ENCODE data around the gene RNF223. TPM values are rescaled to one million over a fixed set of nuclear protein-coding genes. Genes with fewer than 3 reads are reported as not detected.

The RNF223 gene
- total RNA-seq, 1 experiment from 2014 or later, result 6.3 TPM

DNA sequence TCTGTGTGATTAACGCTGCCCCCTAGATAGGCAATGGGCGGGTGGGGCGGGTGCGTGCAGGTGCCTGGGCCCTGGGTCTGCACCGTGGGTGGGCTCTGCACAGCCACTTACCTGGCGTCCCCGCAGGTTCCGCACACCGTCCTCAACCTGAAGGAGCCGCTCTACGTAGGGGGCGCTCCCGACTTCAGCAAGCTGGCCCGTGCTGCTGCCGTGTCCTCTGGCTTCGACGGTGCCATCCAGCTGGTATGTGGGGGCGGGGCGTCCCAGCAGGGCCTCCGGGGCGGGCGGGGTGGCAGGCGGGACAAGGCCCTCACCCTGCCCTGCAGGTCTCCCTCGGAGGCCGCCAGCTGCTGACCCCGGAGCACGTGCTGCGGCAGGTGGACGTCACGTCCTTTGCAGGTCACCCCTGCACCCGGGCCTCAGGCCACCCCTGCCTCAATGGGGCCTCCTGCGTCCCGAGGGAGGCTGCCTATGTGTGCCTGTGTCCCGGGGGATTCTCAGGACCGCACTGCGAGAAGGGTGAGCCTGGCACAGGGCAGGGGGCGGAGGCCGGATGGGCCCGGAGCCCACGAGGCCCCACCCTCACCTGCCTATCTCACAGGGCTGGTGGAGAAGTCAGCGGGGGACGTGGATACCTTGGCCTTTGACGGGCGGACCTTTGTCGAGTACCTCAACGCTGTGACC lies 22.8 kb downstream of the RNF223 start (continued):
- TF ChIP-seq, protein P1, sequence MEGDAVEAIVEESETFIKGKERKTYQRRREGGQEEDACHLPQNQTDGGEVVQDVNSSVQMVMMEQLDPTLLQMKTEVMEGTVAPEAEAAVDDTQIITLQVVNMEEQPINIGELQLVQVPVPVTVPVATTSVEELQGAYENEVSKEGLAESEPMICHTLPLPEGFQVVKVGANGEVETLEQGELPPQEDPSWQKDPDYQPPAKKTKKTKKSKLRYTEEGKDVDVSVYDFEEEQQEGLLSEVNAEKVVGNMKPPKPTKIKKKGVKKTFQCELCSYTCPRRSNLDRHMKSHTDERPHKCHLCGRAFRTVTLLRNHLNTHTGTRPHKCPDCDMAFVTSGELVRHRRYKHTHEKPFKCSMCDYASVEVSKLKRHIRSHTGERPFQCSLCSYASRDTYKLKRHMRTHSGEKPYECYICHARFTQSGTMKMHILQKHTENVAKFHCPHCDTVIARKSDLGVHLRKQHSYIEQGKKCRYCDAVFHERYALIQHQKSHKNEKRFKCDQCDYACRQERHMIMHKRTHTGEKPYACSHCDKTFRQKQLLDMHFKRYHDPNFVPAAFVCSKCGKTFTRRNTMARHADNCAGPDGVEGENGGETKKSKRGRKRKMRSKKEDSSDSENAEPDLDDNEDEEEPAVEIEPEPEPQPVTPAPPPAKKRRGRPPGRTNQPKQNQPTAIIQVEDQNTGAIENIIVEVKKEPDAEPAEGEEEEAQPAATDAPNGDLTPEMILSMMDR (IDR thresholded peaks at IDR 0.05 in 2 of 3, conservative IDR thresholded peaks at IDR 0.05 in 1 of 3; ENCODE audit: borderline replicate concordance in 1 of 3, insufficient read depth in 1 of 3, low read depth in 2 of 3, low read length in 2 of 3), result no peak
- no peak for TF ChIP-seq TCF7L2 (IDR thresholded peaks at IDR 0.05; ENCODE audit: borderline replicate concordance, extremely low read depth, insufficient read depth, insufficient read length)
- no peak for TF ChIP-seq FOSL1 (IDR thresholded peaks at IDR 0.05; ENCODE audit: low read depth)
- no peak for TF ChIP-seq ELF1 (IDR thresholded peaks at IDR 0.05; ENCODE audit: borderline replicate concordance, low read depth)
- no peak for TF ChIP-seq SP1 (IDR thresholded peaks at IDR 0.05; ENCODE audit: low read depth)
- TF ChIP-seq, protein P2, sequence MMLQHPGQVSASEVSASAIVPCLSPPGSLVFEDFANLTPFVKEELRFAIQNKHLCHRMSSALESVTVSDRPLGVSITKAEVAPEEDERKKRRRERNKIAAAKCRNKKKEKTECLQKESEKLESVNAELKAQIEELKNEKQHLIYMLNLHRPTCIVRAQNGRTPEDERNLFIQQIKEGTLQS (IDR thresholded peaks at IDR 0.05), result no peak
- TF ChIP-seq EGR1 (IDR thresholded peaks at IDR 0.05; ENCODE audit: low read depth), result no peak

DNA sequence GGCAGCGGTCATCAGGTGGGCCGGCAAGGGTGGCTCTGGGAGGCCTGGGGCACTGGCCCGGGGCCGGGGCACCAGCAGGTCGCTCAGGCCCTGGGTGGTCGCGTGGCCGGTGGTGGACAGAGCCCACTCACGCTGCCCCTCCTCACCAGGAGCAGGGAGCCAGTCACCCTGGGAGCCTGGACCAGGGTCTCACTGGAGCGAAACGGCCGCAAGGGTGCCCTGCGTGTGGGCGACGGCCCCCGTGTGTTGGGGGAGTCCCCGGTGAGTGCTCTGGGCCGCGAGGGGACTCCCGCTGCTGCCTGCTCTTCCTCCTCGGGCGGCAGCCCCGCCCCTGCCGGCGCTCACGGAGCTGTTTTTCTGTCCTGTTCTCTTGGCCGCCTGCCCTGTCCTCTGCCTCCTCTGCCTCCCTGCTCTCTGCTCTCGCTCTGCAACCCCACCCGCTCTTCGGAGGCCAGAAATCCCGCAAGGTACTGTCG lies 23.5 kb downstream of the RNF223 start:
- H3K79me2 ChIP-seq (ENCODE audit: insufficient read depth, low read length), result no peaks in the 10 kb centered on the region
- H3K27ac ChIP-seq (ENCODE audit: low read depth, low read length), result no peak overlapping the region
- no peaks in the 10 kb centered on the region for H3K9me3 ChIP-seq (ENCODE audit: control insufficient read depth in 1 of 2, insufficient read depth in 1 of 2, low read depth in 1 of 2, low read length in 2 of 2)
- intact Hi-C loops (cut with micrococcal nuclease), result no loop called here
- TF ChIP-seq, protein P3, sequence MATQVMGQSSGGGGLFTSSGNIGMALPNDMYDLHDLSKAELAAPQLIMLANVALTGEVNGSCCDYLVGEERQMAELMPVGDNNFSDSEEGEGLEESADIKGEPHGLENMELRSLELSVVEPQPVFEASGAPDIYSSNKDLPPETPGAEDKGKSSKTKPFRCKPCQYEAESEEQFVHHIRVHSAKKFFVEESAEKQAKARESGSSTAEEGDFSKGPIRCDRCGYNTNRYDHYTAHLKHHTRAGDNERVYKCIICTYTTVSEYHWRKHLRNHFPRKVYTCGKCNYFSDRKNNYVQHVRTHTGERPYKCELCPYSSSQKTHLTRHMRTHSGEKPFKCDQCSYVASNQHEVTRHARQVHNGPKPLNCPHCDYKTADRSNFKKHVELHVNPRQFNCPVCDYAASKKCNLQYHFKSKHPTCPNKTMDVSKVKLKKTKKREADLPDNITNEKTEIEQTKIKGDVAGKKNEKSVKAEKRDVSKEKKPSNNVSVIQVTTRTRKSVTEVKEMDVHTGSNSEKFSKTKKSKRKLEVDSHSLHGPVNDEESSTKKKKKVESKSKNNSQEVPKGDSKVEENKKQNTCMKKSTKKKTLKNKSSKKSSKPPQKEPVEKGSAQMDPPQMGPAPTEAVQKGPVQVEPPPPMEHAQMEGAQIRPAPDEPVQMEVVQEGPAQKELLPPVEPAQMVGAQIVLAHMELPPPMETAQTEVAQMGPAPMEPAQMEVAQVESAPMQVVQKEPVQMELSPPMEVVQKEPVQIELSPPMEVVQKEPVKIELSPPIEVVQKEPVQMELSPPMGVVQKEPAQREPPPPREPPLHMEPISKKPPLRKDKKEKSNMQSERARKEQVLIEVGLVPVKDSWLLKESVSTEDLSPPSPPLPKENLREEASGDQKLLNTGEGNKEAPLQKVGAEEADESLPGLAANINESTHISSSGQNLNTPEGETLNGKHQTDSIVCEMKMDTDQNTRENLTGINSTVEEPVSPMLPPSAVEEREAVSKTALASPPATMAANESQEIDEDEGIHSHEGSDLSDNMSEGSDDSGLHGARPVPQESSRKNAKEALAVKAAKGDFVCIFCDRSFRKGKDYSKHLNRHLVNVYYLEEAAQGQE (IDR thresholded peaks at IDR 0.05; ENCODE audit: low read depth), result no peak
- TF ChIP-seq SRF (IDR thresholded peaks at IDR 0.05; ENCODE audit: low read depth) (no peak), CBX3 (IDR thresholded peaks at IDR 0.05; ENCODE audit: low read depth) (no peak), POLR2AphosphoS5 (IDR thresholded peaks at IDR 0.05; ENCODE audit: low read depth, low read length) (no peak), CEBPB (IDR thresholded peaks at IDR 0.05; ENCODE audit: low read depth) (no peak), TCF7L2 (IDR thresholded peaks at IDR 0.05; ENCODE audit: borderline replicate concordance, extremely low read depth, insufficient read depth, insufficient read length) (no peak), EZH2 (IDR thresholded peaks at IDR 0.05) (no peak), ELF1 (IDR thresholded peaks at IDR 0.05; ENCODE audit: borderline replicate concordance, low read depth) (no peak), ZNF274 (IDR thresholded peaks at IDR 0.05; ENCODE audit: low read depth, low read length) (no peak), FOSL1 (IDR thresholded peaks at IDR 0.05; ENCODE audit: low read depth) (no peak), JUND (IDR thresholded peaks at IDR 0.05) (no peak)
- TF ChIP-seq, protein P4, sequence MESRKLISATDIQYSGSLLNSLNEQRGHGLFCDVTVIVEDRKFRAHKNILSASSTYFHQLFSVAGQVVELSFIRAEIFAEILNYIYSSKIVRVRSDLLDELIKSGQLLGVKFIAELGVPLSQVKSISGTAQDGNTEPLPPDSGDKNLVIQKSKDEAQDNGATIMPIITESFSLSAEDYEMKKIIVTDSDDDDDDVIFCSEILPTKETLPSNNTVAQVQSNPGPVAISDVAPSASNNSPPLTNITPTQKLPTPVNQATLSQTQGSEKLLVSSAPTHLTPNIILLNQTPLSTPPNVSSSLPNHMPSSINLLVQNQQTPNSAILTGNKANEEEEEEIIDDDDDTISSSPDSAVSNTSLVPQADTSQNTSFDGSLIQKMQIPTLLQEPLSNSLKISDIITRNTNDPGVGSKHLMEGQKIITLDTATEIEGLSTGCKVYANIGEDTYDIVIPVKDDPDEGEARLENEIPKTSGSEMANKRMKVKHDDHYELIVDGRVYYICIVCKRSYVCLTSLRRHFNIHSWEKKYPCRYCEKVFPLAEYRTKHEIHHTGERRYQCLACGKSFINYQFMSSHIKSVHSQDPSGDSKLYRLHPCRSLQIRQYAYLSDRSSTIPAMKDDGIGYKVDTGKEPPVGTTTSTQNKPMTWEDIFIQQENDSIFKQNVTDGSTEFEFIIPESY (IDR thresholded peaks at IDR 0.05; ENCODE audit: extremely low read depth, insufficient replicate concordance, low read length), result no peak
- TF ChIP-seq, protein P2 (IDR thresholded peaks at IDR 0.05), result no peak
- no peak overlapping the region for H3K4me3 ChIP-seq (replicated peaks in 1 of 2; ENCODE audit: low read depth in 1 of 2, low read length in 2 of 2)
- H3K27me3 ChIP-seq (ENCODE audit: insufficient read depth, low read length), result no peaks in the 10 kb centered on the region
- ChIA-PET POLR2A (no interaction called here), CTCF (no interaction called here), RAD21 (ENCODE audit: low non-redundant PET in 1 of 2, low total read pairs in 2 of 2, uncharacterized antibody in 2 of 2, unreplicated experiment in 2 of 2) (no interaction called here)
- ATAC-seq, result no peak
- no peak overlapping the region for H3K4me2 ChIP-seq (ENCODE audit: low read length)
- no peak overlapping the region for H3K9ac ChIP-seq (ENCODE audit: low read length)
- H3K4me1 ChIP-seq (ENCODE audit: control insufficient read depth in 1 of 2, insufficient read depth in 2 of 2, low read length in 2 of 2), result no peaks in the 10 kb centered on the region
- peaks cover 21 to 26% of the 10 kb centered on the region in 2 experiments; a peak in 3 of 4 replicates for H3K36me3 ChIP-seq (ENCODE audit: control insufficient read depth in 1 of 2, insufficient read depth in 2 of 2, low read length in 2 of 2)
- H2AFZ ChIP-seq (ENCODE audit: low read depth, low read length, poor library complexity, severe bottlenecking), result no peak overlapping the region
- no peaks in the 10 kb centered on the region for H4K20me1 ChIP-seq (ENCODE audit: insufficient read depth)
- DNase-seq (ENCODE audit: low read depth, low spot score), result no peak
- BruUV-seq (replicated peaks), result no TSS peak
- H3K9me2 ChIP-seq (ENCODE audit: insufficient read depth), result no peaks in the 10 kb centered on the region
